SK-N-SH treated with all-trans-retinoic acid at 6 μM for 48 hours (cell line): ENCODE measurements around the gene FRYL.

Source experiments
- ATAC-seq: fragments of 200-7000 bp; cut with Tn5 transposase; 3 replicates; pipeline ENCODE4 v1.9.1; 2020; ENCODE audit warnings: mild to moderate bottlenecking, moderate library complexity
- ARNTL ChIP-seq: fragments of 450-650 bp; formaldehyde crosslinking; IDR thresholded peaks from 2 replicates; pipeline ENCODE4 v1.5.0; 2020; ENCODE audit warnings: low read depth, mild to moderate bottlenecking, moderate library complexity, borderline replicate concordance
- BACH2 ChIP-seq: fragments of 250-450 bp; sonication (Bioruptor Pico); IDR thresholded peaks from 2 replicates; pipeline ENCODE4 v1.9.0; 2021; ENCODE audit warnings: mild to moderate bottlenecking, borderline replicate concordance
- CSDC2 ChIP-seq: fragments of 250-450 bp; sonication (Bioruptor Pico); IDR thresholded peaks from 2 replicates; pipeline ENCODE4 v1.5.0; 2020; ENCODE audit warnings: mild to moderate bottlenecking, moderate library complexity
- CSRNP3 ChIP-seq: fragments of 250-450 bp; sonication (Bioruptor Pico); IDR thresholded peaks from 2 replicates; pipeline ENCODE4 v1.5.1; 2021; ENCODE audit warnings: mild to moderate bottlenecking, moderate library complexity
- ESRRG ChIP-seq: fragments of 250-450 bp; sonication (Bioruptor Pico); IDR thresholded peaks from 2 replicates; pipeline ENCODE4 v1.6.1; 2021; ENCODE audit warnings: mild to moderate bottlenecking
- OSR1 ChIP-seq: fragments of 250-450 bp; sonication (Bioruptor Pico); IDR thresholded peaks from 2 replicates; pipeline ENCODE4 v1.8.0; 2022; ENCODE audit warnings: moderate library complexity, mild to moderate bottlenecking, inconsistent platforms
- POU6F1 ChIP-seq: fragments of 250-450 bp; sonication (Bioruptor Pico); IDR thresholded peaks from 2 replicates; pipeline ENCODE4 v1.8.0; 2021; ENCODE audit warnings: low read depth, mild to moderate bottlenecking, moderate library complexity, borderline replicate concordance
- SNAI2 ChIP-seq: fragments of 250-450 bp; sonication (Bioruptor Pico); IDR thresholded peaks from 2 replicates; pipeline ENCODE4 v1.5.0; 2020; ENCODE audit warnings: mild to moderate bottlenecking, moderate library complexity
- TCF4 ChIP-seq: fragments of 250-450 bp; sonication (Bioruptor Pico); IDR thresholded peaks from 2 replicates; pipeline ENCODE4 v1.8.0; 2021; ENCODE audit warnings: mild to moderate bottlenecking, moderate library complexity, borderline replicate concordance
- TSHZ2 ChIP-seq: fragments of 250-450 bp; sonication (Bioruptor Pico); IDR thresholded peaks from 2 replicates; pipeline ENCODE4 v1.5.0; 2020; ENCODE audit warnings: mild to moderate bottlenecking, moderate library complexity
- ZC3H10 ChIP-seq: fragments of 250-450 bp; sonication (Bioruptor Pico); IDR thresholded peaks from 2 replicates; pipeline ENCODE4 v1.5.1; 2021; ENCODE audit warnings: mild to moderate bottlenecking, moderate library complexity
- ZFP3 ChIP-seq: fragments of 250-450 bp; sonication (Bioruptor Pico); IDR thresholded peaks from 2 replicates; pipeline ENCODE4 v1.5.0; 2020; ENCODE audit warnings: mild to moderate bottlenecking, moderate library complexity
- ZNF8 ChIP-seq: fragments of 450-650 bp; formaldehyde crosslinking; IDR thresholded peaks from 2 replicates; pipeline ENCODE4 v1.5.0; 2020; ENCODE audit warnings: mild to moderate bottlenecking, moderate library complexity
- TF ChIP-seq, protein P1 (sequence below): fragments of 250-450 bp; sonication (Bioruptor Pico); IDR thresholded peaks from 2 replicates; pipeline ENCODE4 v1.5.1; 2020; ENCODE audit warnings: low read depth, mild to moderate bottlenecking, moderate library complexity
- TF ChIP-seq, protein P2 (sequence below): fragments of 250-450 bp; sonication (Bioruptor Pico); IDR thresholded peaks from 2 replicates; pipeline ENCODE4 v1.8.0; 2020; ENCODE audit warnings: mild to moderate bottlenecking, moderate library complexity, borderline replicate concordance

The FRYL gene

GRCh38 chr4:48498895-48499294 lies 281.2 kb downstream of the FRYL start:
- ATAC-seq: no peak

GRCh38 chr4:48495941-48496340 lies 284.1 kb downstream of the FRYL start:
- TF ChIP-seq, protein P1, sequence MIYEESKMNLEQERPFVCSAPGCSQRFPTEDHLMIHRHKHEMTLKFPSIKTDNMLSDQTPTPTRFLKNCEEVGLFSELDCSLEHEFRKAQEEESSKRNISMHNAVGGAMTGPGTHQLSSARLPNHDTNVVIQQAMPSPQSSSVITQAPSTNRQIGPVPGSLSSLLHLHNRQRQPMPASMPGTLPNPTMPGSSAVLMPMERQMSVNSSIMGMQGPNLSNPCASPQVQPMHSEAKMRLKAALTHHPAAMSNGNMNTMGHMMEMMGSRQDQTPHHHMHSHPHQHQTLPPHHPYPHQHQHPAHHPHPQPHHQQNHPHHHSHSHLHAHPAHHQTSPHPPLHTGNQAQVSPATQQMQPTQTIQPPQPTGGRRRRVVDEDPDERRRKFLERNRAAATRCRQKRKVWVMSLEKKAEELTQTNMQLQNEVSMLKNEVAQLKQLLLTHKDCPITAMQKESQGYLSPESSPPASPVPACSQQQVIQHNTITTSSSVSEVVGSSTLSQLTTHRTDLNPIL: no peak
- no peak for TF ChIP-seq SNAI2
- no peak for TF ChIP-seq CSDC2 (CRISPR knock-in tag)
- TF ChIP-seq, all 23 proteins: peak for 0
- ATAC-seq: no peak

More at GRCh38 chr4:48498895-48499294, 281.2 kb downstream of the FRYL start:
- no peak for TF ChIP-seq TCF4

DNA sequence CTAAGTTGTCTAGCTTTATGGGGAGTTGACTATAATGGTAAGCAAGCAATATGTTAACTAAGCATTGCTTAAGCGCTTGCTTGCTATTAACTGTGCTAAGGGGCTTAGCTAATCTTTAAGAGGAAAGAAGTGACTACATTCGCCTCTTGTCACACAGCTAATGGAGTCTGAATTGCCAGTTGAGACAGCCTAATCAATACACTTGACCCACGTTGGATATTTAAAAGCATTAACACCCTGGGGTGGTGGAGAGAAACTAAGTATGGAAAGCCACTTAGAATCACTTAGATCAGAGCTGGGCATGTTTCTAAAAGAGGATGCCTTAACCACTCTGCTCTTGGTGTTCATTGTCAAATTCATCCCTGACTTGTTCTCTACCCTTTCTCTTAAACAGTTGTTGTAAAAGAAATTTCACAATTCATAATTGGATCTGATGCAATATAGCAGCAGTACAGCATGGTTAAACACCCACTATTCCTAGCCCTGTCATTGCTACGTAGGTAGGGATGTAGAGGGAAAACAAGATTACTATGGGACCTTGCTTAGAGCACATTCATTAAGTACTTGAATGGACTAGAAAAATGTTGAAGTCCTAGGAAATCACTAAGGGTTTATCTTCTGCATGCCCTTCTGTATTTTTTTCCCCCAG lies 286.5 kb downstream of the FRYL start:
- no peak for ATAC-seq
- TF ChIP-seq ZC3H10 (no peak), ZFP3 (CRISPR knock-in tag) (no peak), OSR1 (CRISPR knock-in tag) (no peak), SNAI2 (no peak), ZNF8 (CRISPR knock-in tag) (no peak), POU6F1 (no peak)
- TF ChIP-seq, protein P1: no peak

- ATAC-seq: no peak
- TF ChIP-seq TSHZ2 (CRISPR knock-in tag) (no peak), ZNF8 (CRISPR knock-in tag) (no peak), CSRNP3 (no peak), CSDC2 (CRISPR knock-in tag) (no peak), OSR1 (CRISPR knock-in tag) (no peak), ZFP3 (CRISPR knock-in tag) (no peak), ARNTL (CRISPR knock-in tag) (no peak), BACH2 (CRISPR knock-in tag) (no peak), ESRRG (CRISPR knock-in tag) (no peak)
- TF ChIP-seq, protein P2, sequence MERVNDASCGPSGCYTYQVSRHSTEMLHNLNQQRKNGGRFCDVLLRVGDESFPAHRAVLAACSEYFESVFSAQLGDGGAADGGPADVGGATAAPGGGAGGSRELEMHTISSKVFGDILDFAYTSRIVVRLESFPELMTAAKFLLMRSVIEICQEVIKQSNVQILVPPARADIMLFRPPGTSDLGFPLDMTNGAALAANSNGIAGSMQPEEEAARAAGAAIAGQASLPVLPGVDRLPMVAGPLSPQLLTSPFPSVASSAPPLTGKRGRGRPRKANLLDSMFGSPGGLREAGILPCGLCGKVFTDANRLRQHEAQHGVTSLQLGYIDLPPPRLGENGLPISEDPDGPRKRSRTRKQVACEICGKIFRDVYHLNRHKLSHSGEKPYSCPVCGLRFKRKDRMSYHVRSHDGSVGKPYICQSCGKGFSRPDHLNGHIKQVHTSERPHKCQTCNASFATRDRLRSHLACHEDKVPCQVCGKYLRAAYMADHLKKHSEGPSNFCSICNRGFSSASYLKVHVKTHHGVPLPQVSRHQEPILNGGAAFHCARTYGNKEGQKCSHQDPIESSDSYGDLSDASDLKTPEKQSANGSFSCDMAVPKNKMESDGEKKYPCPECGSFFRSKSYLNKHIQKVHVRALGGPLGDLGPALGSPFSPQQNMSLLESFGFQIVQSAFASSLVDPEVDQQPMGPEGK (CRISPR knock-in tag): no peak
Observed at GRCh38 chr4:48491514-48492176, 288.4 kb downstream of the FRYL start.
